Activated CD8-positive, alpha-beta memory T cell treated with anti-CD3 and anti-CD28 coated beads, Interleukin-2, amount 50 U/mL, for 1 hour (primary cell): Measurements from ENCODE around the gene ABHD2.
A peak's percentile ranks its signal among the peaks of the same experiment; 100 is the strongest.
"Not testable (repeated sequence)": the region's sequence is repeated elsewhere in the genome, so short reads cannot be mapped to it uniquely, and the experiment has no call there.

Experiments used
- DNase-seq: peaks from one replicate; pipeline ENCODE4 v3.0.0-alpha.2; 2020; ENCODE audit errors: extremely low read depth

Gene ABHD2

DNA sequence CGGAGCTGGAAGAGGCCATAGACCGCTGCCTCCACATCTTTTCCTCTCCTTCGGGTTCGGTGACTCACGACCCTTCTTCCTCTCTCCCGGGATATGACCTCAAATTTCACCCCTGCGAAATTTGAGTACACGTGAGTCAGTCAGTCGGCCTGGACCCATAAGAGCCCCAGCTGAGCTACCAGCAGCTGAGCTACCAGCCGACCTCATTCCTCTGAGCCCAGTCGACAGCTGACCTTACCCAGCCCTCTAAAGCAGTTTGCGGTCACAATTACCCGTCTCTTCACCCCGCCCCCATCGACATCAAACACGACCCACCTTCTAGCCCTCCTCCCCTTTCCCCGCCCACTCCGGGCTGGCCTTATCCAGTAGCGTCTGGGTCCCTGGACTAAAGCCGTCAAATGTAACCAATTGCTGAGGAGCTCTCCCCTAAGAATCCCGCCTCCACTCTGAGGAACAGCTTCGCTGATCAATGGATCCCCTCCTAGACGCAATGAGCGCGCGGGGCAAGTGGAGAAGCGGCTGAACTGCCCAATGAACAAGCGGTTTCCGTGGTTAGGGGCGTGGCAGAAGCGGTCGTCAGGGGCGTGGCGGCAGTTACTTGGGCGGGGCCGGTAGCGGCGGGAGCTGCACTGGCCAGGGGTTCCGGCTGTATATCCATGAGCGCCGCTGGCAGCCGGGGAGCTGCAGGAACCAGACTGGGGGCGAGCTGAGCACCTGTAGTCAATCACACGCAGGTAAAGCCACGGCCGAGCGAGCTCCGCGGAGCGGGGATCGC, at the start of gene ABHD2:
ABHD2 (plus strand) TSS at position 627 of the 775 bp plus-strand sequence. CDS start 27,872 bp downstream, outside the sequence.
- DNase-seq: peak; percentile 95

GRCh38 chr15:89039142-89039541, 49.1 kb upstream of the ABHD2 start:
- no peak for DNase-seq

- no peak for DNase-seq
Measured at GRCh38 chr15:89041507-89041906, 46.7 kb upstream of the ABHD2 start.

- DNase-seq: no peak
Measured at GRCh38 chr15:89042387-89042786, 45.9 kb upstream of the ABHD2 start.

GRCh38 chr15:89043031-89044002, 44.9 kb upstream of the ABHD2 start:
- DNase-seq: no peak

- not testable (repeated sequence) for DNase-seq
Measured at GRCh38 chr15:89049016-89049666, 39.1 kb upstream of the ABHD2 start.

- no peak for DNase-seq
Measured at GRCh38 chr15:89051875-89052274, 36.4 kb upstream of the ABHD2 start.

- DNase-seq: no peak
Measured at GRCh38 chr15:89052474-89052873, 35.8 kb upstream of the ABHD2 start.

DNA sequence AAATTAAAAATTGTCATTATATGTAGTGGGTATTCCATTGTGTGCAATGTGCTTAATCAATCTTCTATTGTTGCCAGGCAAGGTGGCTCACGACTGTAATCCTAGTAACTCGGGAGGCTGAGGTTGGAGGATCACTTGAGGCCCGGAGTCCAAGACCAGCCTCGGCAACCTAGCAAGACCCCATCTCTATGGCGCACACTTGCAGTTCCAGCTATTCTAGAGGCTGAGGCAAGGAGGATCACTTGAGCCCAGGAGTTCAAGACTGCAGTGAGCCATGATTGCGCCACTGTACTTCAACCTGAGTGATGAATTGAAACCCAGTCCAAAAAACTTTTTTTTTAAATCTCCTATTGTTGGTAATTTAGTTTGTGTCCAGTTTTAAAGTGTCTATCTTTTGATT, 33.4 kb upstream of the ABHD2 start:
- no peak for DNase-seq

DNA sequence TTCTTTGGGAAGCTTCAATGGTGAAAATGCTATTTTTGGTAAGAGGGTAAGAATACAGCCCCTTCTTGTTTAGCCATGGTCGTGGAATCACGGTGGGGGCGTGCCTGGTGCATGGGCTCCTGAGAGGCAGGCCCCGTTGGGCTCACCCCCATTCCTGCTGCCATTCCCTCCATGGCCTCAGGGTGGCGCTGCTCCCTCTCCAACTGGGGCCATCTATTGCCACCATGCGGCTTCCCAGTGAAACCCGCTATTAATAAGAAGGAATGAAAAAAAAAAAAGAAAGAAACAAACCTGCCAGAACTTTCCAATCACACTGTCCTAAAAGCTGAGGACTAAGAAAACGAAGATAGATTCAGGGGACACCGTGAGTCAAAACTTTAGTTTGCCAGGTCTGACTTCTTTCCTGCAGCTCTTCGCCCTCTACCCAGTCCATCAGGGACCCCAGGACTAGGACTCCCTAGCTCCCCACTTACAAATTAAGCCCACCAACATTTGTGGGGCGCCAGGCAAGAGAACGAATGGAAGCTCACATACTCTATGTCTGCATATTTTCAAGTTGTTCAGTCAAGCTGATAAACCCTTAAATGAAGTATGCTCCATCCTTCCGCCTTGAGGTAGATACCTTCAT, 30.6 kb upstream of the ABHD2 start:
- peak; percentile 22 for DNase-seq

- DNase-seq: no peak
Measured at GRCh38 chr15:89058376-89058775, 29.9 kb upstream of the ABHD2 start.

GRCh38 chr15:89058876-89059405, 29.3 kb upstream of the ABHD2 start:
- no peak for DNase-seq

GRCh38 chr15:89066280-89066679, 22.0 kb upstream of the ABHD2 start:
- DNase-seq: no peak

GRCh38 chr15:89067751-89068150, 20.5 kb upstream of the ABHD2 start:
- no peak for DNase-seq

GRCh38 chr15:89068325-89068784, 19.9 kb upstream of the ABHD2 start:
- no peak for DNase-seq

GRCh38 chr15:89070197-89071124, 17.8 kb upstream of the ABHD2 start:
- DNase-seq: no peak

DNA sequence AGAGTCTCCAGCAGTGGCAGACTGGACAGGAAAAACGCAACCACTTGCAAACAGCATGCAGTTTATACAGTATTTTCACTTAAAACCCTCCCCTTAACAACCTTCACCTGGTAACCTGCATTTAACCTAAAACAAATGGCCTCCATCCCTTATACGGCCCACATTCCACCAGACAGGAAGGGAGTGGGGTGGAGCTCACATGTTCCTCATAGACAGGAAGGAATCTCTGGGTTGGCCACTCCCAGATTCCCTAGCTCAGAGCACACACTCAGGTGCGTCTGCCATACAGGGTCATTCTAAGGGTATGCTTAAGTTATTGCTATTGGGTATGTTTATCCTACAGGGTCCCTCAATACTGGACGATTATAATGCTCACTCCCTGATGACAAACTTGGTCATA, 16.8 kb upstream of the ABHD2 start:
- DNase-seq: no peak

- DNase-seq: no peak
Measured at GRCh38 chr15:89072277-89072869, 15.9 kb upstream of the ABHD2 start.

DNA sequence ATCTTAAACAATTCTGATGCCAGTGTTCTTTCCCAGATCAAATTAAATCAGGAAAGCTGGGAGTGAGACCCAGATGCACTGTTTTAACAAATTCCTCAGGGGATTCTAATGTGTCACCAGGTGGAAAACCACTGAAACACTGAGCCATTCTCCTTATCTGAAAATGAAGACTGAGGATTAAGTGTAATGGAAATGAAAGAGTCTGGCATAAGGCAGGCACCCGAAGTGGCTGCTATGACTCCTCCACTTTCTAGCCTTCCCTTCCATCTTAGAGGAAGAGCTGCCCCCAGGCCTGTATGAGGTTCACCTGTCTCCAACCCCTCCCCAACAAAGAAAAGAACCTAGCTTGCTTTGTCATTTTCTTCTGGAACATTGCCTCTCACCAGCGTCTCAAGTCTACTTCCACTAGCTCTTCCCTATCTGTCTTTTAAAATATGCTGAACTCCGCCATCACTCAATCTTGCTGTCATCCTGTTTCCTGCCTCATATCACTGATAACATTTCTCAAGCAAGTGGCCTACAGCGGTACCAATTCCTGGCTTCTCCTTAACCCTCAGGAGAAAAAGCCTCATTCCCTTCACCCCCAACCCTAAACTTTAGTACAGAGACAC, 13.7 kb upstream of the ABHD2 start:
- DNase-seq: no peak
